Adipose tissue (tissue), 3 donors: ENCODE data around the gene CFAP46. TPM values are rescaled to one million over a fixed set of nuclear protein-coding genes. Genes with fewer than 3 reads are reported as not detected.
"Not testable (repeated sequence)": the region's sequence is repeated elsewhere in the genome, so short reads cannot be mapped to it uniquely, and the experiment has no call there.

ENCODE experiments used
- H3K27ac ChIP-seq: one replicate; pipeline ENCODE4 v1.5.1; 2013; ENCODE audit warnings: low read depth, low read length
- WGBS, 3 donors: extraction: QIAGEN DNeasy Blood & Tissue Kit; methylation state at CpG; one replicate each; pipeline ENCODE4 v1.1.7; 2013; 5-methylcytosine and 5-hydroxymethylcytosine counted together
- polyA plus RNA-seq, 3 donors: library from polyadenylated mRNA; stranded (reverse); fragments of 200-250 nt; gene quantifications; one replicate each; pipeline ENCODE4 v1.2.3, GENCODE V29; 2013
- donor health status: healthy with polysubstance abuse.
- donor health status: Bipolar disorder and iron deficiency.
- donor health status: healthy.

CFAP46 gene
- polyA plus RNA-seq, 3 donors: 0.13 to 0.38 TPM; not detected in 1

DNA sequence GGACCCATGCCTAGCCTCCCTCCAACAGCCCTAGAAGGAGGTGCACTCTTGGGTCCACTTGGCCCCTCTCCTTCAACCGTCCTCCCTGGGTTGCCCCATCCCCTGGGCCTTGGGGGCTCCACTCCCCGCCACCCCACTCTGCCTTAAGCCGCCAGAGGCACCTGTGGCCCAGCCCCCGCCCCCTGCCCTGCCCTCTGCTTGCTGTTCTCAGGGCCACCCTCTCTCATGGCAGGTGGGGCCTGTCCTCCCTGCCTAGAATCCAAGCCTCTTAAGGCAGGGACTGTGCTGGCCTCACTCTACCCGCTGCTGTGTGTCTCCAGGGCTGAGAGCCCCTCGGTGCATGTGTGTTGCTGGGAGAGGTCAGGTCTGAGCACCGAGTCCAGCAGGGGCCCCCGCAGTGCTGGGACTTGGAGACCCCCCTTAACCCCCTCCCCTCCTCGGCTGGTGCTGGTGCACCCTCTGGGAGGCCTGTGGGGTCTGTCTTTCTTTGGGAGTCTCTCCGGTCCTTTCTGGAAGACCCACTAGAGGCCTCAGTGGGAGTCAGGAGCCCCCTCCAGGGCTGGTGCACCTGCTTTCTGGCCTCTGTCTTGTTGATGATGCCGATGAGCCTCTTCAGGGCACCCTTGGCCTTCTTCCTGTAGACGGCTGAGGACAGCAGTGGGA lies 43.8 kb downstream of the CFAP46 start:
- 83 to 88% (median 83%) methylated on average over 11 to 12 of the region's 12 CpGs for WGBS, 3 donors

DNA sequence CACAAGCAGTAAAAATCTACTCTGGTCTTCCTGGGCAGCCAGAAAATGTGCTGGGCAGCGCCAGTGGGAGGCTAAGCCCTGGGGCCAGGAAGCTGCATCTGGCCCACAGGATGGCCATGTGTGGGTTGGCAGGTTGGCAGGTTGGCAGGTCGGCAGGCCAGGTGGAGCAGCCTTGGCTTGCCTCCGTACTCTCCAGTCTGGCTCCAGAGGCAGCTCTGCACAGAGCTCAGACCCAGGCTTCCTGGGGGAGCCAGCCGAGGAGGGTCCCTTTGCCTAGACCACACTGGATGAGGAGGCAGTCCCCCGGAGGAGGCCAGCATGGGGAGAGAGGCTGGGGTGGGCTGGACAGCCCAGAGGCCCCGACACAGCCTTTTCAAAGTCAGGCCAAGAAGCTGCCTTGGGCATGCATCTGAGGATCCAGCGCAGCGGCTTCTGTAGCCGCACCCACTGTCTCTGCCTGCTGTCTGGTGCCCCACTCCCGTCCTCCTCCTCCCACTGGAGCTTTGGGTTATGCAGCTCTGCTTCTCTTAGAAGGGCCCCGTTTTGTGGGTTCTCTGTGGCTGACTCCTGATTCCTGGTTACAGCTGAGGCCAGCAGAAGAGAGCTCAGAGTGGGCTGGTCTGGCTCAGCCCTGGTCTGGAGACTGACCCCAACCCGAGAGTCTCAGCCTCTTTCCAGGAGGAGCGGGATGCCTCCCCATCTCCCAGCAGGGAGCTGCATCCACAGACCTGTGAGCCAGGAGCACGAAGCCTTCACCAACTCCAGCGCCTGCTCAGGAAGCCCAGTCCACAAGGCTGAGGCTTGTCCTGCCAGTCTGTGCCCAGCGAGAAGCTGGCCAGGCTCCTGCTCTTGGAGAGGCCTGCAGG lies 44.6 kb downstream of the CFAP46 start:
- WGBS, 3 donors: 74 to 84% (median 81%) methylated on average over 16 of the region's 16 CpGs
- H3K27ac ChIP-seq: no peak overlapping the region

More for the DNA sequence above, 43.8 kb downstream of the CFAP46 start:
- H3K27ac ChIP-seq: no peak overlapping the region

DNA sequence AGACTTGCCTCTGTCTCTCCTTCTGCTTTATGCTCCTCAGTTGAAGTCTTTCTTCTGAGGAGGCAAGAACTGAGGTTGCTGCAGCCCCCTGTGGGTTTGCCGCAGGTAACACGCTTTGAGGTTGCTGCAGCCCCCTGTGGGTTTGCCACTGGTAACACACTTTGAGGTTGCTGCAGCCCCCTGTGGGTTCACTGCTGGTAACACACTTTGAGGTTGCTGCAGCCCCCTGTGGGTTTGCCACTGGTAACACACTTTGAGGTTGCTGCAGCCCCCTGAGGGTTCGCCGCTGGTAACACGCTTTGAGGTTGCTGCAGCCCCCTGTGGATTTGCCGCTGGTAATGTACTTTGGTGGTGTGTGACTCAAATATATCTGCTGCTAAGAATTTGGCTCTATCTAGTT lies 48.6 kb downstream of the CFAP46 start:
- H3K27ac ChIP-seq: not testable (repeated sequence)
- 45 to 50% (median 48%) methylated on average over 6 of the region's 6 CpGs for whole genome bisulfite sequencing, 3 donors

DNA sequence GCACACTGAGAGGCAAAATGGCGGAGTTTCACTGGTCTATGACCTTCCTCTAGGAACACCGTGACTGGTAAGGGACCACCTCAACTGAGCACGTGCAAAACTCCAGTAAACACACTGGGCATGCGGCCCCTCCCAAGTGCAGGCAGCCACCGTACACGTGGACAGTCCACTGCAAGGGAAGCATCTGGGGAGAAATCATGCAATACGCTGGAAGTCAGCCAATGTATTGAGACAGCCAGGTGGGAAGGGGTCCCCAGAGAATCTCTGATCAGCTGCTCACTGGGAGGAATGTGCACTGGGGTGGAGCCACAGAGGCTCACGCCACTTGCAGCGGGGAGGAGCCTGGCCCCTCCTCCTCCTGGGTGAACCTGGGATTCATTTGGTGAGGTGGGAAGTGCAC lies 49.3 kb downstream of the CFAP46 start:
- WGBS, 3 donors: 33 to 47% (median 43%) methylated on average over 9 of the region's 9 CpGs
- H3K27ac ChIP-seq: no peak overlapping the region

DNA sequence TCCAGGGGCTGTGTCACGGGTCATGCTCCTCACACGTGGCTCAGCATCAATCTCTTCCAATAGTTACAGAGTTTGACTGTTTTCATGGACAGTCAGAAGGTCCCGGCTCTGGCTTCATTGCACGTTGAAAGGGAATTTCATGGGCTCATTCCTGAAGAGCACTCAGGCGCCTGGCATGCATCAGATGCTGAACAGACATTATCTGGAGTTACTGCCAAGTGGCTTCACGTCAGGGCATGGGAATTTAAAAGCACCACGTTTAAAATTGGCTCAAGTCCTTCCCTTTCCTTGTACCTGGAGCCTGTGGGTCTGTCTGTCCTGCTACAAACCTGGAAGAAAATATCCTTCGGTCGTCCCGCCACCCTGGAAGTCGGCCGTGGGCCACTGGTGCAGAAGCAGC lies 50.4 kb downstream of the CFAP46 start:
- H3K27ac ChIP-seq: no peak overlapping the region
- WGBS, 3 donors: 48 to 69% (median 54%) methylated on average over 12 of the region's 12 CpGs

DNA sequence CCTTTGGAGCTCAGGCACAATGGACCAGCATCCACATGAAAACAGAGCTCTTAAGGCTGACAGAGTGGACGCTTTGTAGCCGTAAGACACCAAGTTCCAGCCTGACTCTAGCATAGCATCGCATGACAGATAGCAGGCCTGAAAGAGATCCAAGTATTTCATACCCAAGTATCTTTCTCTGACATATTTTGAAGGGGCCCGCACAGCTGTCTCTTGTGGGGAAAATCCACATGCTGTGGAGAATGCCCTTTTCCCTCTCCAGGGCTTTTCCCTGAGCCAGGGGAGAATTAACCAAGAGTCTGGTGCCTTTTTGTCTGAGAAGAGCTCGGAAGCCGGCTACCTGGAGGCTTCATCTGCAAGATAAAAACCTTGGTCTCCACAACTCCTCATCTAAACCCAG lies 51.0 kb downstream of the CFAP46 start:
- WGBS, 3 donors: 82 to 88% (median 84%) methylated on average over 6 of the region's 6 CpGs
- H3K27ac ChIP-seq: no peak overlapping the region

DNA sequence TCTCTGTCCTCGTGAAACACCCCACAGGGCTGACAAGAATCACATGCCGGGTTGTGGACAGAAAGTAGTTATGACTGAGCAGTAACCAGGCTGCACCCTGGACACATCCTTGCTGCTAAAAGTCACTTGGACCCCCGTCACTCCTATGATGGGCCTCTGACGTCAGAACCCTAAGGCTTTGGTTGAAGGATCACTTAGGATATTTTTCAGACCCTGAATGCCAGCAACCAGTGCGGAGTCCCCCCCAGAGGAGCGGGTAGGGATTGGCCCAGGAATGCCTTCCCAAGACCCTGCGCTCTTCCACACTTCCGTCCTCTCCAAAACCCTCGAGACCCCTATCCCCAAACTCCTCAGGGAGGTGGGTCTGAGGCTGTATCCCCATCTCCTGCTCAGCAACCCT lies 52.1 kb downstream of the CFAP46 start:
- H3K27ac ChIP-seq: no peak overlapping the region
- 67 to 74% (median 69%) methylated on average over 9 of the region's 9 CpGs for WGBS, 3 donors

DNA sequence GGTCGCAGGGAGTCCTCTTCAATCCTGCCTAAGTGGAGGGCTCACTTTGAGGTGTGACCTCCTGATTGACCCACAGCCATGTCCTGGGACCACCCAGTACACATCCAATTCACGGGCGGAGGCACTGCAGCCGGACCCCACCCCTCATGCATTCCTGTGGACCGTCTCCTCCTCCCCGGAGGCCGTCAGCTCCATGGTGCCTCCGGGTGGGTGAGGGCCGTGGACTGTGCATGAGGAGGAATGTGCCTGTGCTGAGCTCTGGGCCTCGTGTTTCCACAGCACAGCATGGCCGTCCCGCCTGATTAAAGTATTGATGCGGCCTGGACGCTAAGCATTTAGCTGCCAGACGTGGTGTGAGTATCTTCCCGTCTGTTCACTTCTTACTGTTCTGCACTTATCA lies 52.8 kb downstream of the CFAP46 start:
- 42 to 63% (median 61%) methylated on average over 16 of the region's 16 CpGs for WGBS, 3 donors
- H3K27ac ChIP-seq: no peak overlapping the region

DNA sequence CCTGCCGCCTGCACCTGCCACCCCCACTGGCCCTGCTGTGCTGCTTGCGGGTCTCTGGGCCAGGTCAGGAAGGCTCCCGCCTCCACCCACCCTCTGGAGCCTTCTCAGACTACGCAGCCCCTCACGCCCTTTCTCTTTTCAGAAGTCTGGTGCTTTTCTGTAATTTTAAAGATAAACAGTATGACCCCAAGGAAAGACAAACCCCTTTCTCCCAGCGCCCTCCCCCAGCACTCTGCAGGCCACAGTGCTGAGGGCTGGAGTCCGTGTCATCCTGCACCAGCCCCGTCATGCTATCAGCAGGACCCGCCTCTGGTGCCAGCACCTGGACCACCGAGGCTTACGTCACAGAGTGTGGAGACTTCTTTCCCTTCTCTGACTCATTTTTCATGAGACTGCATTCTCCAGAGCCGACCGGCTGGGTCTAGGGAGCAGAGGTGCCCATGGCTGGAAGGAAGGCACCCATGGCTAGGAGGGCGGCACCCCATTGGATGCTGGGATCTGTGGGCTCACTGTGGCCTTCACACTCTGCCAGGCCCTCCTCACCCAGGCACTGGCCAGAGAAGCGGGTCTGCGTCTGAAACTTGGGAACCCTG lies 53.4 kb downstream of the CFAP46 start:
- 68 to 78% (median 76%) methylated on average over 14 to 16 of the region's 16 CpGs for WGBS, 3 donors
- no peak overlapping the region for H3K27ac ChIP-seq

DNA sequence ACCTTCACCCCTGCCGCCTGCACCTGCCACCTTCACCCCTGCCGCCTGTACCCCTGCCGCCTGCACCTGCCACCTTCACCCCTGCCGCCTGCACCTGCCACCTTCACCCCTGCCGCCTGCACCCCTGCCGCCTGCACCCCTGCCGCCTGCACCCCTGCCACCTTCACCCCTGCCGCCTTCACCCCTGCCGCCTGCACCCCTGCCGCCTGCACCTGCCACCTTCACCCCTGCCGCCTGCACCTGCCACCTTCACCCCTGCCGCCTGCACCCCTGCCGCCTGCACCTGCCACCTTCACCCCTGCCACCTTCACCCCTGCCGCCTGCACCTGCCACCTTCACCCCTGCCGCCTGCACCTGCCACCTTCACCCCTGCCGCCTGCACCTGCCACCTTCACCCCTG lies 53.9 kb downstream of the CFAP46 start:
- not testable (repeated sequence) for H3K27ac ChIP-seq
- 90 to 95% (median 93%) methylated on average over 11 to 13 of the region's 16 CpGs for WGBS, 3 donors

DNA sequence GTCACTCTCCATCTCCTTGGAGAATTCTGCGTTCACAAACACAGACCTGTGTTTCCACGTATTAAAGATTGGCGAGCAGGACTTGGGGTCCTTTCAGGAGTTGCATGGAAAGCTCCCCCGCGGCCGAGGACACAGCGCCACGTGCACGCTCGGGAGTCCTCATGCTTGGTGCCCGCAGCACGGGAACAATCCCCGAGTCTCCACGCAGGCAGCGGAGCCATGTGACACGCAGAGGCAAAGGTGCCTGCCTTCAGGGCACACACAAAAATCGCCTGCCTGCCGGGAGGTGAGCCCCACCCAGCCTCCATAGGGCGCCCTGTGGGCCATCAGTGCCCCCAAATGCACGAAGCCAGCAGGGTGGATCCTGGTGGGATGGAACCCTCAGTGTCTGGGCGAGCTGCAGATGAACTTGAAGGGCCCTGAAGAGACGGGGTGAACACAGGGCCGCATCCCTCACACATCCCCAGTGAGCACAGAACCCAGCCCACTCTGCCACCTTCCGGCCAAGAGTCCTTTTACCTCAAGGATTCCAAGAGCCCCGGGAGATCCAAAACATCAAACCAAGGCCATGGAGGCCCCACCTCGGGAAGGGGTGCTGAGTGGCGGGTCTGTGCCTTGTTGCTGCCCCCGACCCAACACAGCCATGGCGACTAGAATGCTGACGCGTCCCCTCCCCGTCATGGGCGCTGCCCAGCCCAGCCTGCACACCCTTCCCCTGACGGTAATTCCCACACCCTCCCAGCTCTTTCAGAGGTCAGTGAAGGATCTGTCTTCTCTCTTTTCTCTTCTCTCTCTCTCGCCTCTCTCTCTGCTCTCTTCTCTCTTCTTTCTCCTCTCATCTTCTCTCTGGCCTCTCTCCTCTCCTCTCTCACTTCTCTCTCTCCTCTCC lies 55.9 kb downstream of the CFAP46 start:
- H3K27ac ChIP-seq: no peak overlapping the region
- 57 to 75% (median 69%) methylated on average over 34 to 35 of the region's 35 CpGs for WGBS, 3 donors

DNA sequence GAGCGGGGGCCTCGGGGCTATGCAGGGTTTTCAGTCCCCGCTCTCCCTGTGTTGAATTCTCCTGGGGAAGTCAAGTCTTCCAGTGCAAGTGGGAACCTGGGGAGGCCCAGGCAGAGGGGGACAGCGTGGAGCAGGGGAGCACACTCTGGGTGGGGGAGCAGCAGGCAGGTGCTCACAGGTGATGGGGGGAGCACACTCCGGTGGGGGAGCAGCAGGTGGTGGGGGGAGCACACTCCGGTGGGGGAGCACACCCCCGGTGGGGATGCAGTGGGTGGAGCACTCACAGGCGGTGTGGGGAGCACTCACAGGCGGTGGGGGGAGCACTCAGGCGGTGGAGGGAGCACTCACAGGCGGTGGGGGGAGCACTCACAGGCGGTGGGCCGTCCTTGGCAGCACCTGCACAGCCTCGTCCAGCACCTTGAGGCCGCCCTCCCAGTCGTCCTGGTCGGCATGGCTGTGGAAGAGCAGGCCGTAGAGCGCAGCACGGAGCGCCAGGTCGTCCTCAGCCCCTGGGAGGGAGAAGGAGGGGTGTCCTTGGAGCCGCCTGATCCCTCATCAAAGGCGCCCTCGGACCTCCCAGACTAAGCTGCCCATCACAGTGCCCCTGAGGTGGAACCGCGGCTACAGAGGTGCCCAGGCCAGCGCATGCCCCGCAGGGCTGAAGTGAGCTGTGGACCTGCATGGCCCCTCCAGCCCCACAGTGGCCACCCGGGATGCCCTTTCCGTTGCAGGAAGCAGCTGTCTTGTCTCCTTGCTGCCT lies 56.7 kb downstream of the CFAP46 start:
- H3K27ac ChIP-seq: no peak overlapping the region
- WGBS, 3 donors: 74 to 87% (median 78%) methylated on average over 19 to 31 of the region's 31 CpGs

DNA sequence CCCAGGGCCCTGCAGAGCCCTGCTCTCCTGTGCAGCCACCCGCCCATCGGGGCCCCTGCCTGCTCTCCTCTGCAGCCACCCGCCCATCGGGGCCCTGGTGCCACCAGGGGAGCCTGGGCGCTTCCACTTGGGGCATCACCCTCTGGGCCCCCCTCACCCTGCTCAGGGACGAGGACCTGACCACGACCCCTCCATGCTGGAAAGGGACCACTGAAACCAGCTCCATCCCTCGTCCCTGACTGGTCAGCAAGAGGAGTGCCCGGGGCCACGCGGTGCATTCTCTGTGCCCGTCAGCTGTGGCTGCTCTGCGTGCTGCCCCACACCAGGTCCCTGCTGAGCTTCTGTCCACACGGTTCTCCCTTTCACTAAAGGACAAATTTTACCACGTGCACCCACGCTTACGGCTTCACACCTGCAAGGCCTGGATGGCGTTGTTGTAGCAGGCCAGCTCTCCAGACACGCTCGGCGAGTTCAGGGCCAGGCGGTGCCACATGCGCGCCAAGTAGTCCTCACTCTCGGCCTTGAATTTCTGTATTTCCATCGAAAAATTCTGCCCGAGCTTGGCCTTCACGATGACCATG lies 57.6 kb downstream of the CFAP46 start:
- WGBS, 3 donors: 84 to 93% (median 93%) methylated on average over 28 of the region's 28 CpGs
- H3K27ac ChIP-seq: no peak overlapping the region

DNA sequence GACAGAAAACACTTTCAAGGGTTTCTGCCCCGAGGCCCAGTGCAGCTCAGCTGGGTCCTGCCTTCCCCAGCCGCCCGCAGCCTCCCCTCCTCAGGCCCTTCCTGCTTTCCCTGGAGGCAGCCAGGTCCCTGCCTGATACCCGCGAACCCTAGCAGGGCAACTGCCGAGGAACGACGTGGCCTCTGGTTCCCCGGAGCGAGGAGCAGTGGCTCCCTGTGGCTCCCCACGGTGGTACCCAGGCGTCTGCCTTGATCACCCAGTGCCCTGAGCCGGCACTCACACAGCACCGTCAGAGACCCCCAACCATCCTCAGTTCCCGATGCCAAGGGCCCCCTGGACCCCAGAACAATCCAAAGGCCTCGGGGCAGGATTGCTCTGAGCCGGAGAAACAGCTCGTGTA lies 58.3 kb downstream of the CFAP46 start:
- WGBS, 3 donors: 59 to 84% (median 76%) methylated on average over 18 of the region's 18 CpGs
- H3K27ac ChIP-seq: no peak overlapping the region

DNA sequence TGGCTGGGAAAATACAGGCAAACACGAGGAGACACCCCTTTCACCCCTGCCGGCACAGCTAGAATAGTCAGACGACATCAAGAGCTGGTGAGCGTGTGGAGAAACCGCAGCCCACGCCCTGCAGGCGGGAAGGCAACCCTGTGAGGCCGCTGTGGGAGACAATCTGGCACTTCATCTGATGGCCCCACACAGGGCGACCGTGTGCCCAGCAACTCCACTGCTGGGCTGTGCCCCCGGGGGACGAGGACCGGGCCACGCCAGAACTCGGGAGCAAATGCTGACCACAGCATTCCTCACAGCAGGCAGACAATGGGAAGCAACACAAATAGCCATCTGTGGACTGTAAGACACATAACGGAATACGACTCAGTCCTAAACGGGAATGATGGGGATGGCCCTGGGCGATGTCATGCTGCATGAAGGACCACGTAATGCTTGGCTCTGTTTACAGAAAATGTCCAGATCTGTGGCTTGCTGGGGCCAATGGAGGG lies 58.9 kb downstream of the CFAP46 start:
- WGBS, 3 donors: 60 to 76% (median 72%) methylated on average over 20 of the region's 20 CpGs
- H3K27ac ChIP-seq: no peak overlapping the region

DNA sequence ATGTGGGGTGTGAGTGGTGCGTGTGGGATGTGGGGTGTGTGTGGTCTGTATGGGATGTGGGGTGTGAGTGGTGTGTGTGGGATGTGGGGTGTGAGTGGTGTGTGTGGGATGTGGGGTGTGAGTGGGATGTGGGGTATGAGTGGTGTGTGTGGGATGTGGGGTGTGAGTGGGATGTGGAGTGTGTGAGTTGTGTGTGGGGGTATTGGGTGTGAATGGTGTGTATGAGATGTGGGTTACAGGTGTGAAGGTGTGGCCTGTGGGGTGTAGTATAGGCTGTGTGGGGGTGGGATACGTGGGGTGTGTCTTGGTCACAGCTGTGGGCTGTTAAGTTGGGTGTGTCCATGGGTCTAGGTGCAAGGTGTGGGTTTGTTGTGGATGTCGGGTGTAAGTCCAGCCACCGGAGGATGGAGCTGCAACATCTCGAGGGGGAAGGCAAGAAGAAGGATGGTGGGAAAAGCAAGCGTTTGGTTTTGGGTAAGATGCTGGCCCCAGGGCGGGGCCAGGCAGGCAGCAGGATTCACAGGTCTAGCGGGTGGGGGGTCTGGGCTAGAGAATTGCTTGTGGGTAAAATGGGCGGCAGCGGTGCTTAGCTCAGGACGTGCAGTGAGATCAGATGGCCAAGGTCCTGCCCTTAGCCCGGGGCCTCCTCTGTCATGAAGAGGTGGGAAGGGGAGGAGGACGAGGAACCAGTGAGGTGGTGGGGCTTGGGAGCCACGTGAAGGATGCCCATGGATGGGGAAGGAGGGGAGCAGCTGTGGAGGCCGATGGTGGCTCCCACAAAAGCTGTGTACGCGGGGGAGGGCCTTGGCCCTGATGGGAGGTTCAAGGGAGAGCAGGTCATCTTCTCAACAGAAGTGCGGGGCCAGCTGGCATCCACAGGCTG lies 60.1 kb downstream of the CFAP46 start:
- H3K27ac ChIP-seq: no peak overlapping the region
- WGBS, 3 donors: 76 to 83% (median 78%) methylated on average over 18 of the region's 18 CpGs
